ENCODE data around the gene B4GALT2. TPM values are rescaled to one million over a fixed set of nuclear protein-coding genes. Genes with fewer than 3 reads are reported as not detected.
A peak's percentile ranks its signal among the peaks of the same experiment; 100 is the strongest.

B4GALT2 gene
- total and polyA plus RNA-seq, 10 of the 15 experiments (the other 5 are each of a cell fraction or from before 2014, with no cell fraction given) = 0.98 to 61.0 (median 23.4) TPM

DNA sequence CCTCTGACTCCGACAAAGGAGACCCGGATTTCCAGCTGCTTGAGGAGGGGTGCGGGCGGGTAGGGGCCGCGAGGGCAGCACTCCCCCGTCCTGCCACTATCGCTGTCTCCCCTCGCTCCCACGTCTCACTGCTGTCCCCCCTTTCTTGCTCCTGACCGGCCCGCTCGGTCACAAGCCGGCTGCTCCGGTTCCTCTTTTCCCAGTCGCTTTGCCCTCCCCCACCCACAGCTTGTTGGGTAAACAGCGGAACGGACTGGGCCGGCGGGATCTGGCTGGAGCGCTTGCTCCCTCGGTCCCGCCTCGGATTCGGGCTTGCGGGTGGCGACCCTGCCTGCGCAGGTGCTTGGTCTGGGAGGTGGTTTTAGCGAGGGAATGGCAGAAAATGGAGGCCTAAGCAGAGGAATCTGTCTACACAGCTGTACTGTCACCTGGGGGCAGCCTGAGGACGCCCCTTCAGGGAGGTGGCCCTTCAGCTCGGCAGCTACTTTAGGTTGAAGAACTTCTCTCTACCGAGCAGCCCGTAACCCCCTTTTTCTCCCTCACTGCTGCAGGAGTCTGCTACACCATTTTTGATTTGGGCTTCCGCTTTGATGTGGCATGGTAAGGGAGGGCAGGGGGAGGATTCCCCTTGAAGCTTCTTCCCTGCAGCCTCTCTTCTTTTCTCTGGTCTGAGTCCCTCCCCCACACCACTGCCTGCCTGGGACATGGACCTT lies 3.6 kb upstream of the B4GALT2 start (continued):
- TF ChIP-seq BHLHE40 (IDR thresholded peaks at IDR 0.05; ENCODE audit: borderline replicate concordance in 1 of 2, low read depth in 2 of 2, low read length in 1 of 2) (no peak), SUZ12 (IDR thresholded peaks at IDR 0.05; ENCODE audit: unreplicated experiment) (no peak), WRNIP1 (IDR thresholded peaks at IDR 0.05; ENCODE audit: borderline replicate concordance, low read depth, low read length) (no peak), MEF2B (IDR thresholded peaks at IDR 0.05; ENCODE audit: partially characterized antibody, poor library complexity, severe bottlenecking) (no peak), ZNF217 (IDR thresholded peaks at IDR 0.05) (no peak), TCF3 (IDR thresholded peaks at IDR 0.05; ENCODE audit: borderline replicate concordance, insufficient read depth, low read depth, low read length) (no peak), MTA2 (IDR thresholded peaks at IDR 0.05; ENCODE audit: low read depth) (no peak), IKZF2 (IDR thresholded peaks at IDR 0.05) (peak; percentile 13 to 41; a peak in 1 of 4 replicates), TCF12 (IDR thresholded peaks at IDR 0.05; ENCODE audit: low read depth, low read length) (no peak), CBX3 (IDR thresholded peaks at IDR 0.05; ENCODE audit: borderline replicate concordance, low read depth) (no peak), YY1 (IDR thresholded peaks at IDR 0.05; ENCODE audit: low read depth, low read length) (peak; percentile 50; the same call in 1 of the 2 replicates), HCFC1 (IDR thresholded peaks at IDR 0.05; ENCODE audit: low read length) (no peak), POU2F2 (IDR thresholded peaks at IDR 0.05; ENCODE audit: borderline replicate concordance, low read depth, low read length) (no peak), CREB1 (IDR thresholded peaks at IDR 0.05; ENCODE audit: low read depth) (no peak), CHD4 (IDR thresholded peaks at IDR 0.05) (no peak), CBFB (IDR thresholded peaks at IDR 0.05; ENCODE audit: low read depth) (no peak), KDM1A (IDR thresholded peaks at IDR 0.05; ENCODE audit: borderline replicate concordance) (no peak)
- TF ChIP-seq, protein P1, sequence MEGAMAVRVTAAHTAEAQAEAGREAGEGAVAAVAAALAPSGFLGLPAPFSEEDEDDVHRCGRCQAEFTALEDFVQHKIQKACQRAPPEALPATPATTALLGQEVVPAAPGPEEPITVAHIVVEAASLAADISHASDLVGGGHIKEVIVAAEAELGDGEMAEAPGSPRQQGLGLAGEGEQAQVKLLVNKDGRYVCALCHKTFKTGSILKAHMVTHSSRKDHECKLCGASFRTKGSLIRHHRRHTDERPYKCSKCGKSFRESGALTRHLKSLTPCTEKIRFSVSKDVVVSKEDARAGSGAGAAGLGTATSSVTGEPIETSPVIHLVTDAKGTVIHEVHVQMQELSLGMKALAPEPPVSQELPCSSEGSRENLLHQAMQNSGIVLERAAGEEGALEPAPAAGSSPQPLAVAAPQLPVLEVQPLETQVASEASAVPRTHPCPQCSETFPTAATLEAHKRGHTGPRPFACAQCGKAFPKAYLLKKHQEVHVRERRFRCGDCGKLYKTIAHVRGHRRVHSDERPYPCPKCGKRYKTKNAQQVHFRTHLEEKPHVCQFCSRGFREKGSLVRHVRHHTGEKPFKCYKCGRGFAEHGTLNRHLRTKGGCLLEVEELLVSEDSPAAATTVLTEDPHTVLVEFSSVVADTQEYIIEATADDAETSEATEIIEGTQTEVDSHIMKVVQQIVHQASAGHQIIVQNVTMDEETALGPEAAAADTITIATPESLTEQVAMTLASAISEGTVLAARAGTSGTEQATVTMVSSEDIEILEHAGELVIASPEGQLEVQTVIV (IDR thresholded peaks at IDR 0.05; ENCODE audit: borderline replicate concordance, partially characterized antibody) = no peak

Data from GM12878 (cell line).